Head of caudate nucleus (tissue), 42 donors: ENCODE results near the gene HPCAL4.

Source experiments
- DNase-seq, 42 donors: peaks; one replicate each; pipeline versions ENCODE4 v3.0.0 to v3.0.0-alpha.2; 2020 to 2021; ENCODE audit warnings: mixed read lengths in 7 of 42
- intact Hi-C: fragments of 100-400 bp; cut with DNase I; formaldehyde crosslinking; loops from one replicate; pipeline ENCODE4 v1.15.0; 2022

Gene HPCAL4

DNA sequence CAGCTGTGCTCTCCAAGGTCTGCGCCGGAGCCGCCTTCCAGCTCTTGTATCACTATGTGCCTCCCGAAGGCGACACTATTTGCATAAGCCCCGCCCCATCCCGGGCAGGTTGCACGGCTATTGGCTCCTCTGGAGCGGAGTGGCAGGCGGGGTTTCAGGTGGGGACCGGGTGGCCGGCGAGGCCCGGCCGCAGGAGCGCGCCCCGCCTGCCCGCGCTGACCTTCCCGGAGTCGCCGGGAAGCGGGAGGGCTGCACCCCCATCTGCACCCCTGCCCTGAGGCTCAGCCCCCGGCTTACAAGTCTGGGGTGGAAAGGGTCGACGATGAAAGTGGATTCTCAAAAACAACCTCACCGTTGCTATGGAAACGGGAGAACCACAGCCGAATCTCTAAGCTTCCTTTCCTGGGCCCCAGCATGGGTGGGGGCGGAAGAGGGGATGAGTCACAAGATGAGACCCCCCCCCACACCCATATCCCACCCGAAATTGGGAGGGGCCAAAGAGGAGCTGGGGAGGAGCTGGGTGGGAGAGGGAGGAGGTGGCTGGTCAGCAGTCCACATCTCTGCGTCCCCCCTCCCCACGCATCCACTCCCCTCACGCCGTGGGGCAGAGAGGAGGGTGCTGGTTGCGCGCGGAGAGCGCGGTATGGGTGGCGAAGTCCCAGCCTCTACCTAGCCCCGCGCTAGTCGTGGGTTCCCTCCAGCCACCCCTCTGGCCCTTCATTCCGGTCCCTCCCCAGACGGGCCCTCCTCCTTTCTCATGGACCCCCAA lies at the start of gene HPCAL4:
Gene HPCAL4 (minus strand): TSS at position 51 of the 769 bp plus-strand sequence. CDS start 6,830 bp downstream, outside the sequence.
- DNase-seq = peak; percentile 70 to 97 (median 92)

DNA sequence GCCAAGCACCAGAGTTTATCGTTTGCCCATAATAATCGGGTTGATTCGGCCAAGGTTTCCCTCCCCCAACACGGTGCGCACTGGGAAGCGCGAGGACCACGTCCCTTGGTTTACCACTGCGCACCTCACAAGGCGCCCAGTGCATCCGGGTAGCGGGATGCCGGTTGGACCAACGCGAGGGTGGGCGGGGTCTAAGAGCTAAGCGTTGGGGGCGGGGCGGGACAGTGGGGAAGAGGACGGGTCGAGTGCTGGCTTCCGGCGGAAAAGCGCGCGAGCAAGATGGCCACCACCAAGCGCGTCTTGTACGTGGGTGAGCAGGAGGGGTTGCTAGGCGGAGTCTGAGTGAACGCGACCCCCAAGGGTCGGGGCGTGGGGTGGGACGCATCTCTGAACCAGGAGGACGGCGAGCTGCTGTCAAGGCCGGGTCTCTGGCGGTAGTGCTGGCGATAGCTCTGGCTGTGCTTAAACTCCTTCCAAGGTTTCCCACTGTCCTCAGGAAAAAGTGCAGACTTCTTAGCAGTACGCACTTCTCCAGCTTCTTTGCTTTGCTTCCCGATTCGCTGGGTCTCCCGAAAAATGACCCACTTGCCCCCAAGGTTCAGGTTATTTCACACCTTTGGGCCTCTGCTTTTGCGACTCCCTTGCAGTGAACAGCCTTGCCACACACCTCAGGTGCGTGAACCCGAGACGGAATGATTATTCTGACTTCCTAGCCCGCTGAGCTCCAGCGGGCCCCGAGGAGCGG lies 47.6 kb upstream of the HPCAL4 start, which contains the start of gene PPIE:
Gene PPIE (plus strand): TSS at position 261 of the 745 bp plus-strand sequence. CDS start 19 bp downstream, at position 280.
- peak; percentile 90 to 99 (median 95) for DNase-seq
- intact Hi-C loops = no loop called here

More for the DNA sequence above, at the start of gene HPCAL4:
- intact Hi-C loops = no loop called here

DNA sequence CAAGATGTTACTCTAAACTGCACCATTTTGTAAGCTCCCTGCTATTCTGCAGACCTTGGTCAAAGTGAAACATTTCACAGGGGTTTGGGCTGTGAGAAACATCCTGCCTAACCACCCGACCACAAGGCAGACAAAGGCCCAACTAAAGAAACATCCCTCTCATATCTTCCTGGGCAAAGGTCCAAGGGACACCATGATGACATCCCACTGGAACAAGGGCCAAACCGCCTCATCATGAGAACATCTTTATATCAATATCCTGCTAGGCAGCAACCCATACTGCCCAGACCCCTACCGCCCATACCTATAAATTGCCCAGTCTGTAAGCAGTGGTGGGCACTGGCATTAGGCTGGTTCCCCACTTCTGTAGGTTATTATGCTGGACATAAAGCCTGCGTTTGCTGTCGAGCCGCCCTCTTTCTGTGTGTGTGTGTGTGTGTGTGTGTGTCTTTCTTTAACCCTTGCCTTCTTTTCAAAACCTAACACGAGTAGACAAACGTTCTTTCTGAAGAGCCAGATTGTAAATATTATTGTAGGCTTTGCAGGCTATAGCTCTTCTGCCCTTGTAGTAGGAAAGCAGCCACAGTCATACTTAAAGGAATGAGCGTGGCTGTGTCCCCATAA lies 46.4 kb upstream of the HPCAL4 start:
- intact Hi-C loops = no loop called here
- peak in 1 of 42 donors; percentile 30 for DNase-seq

DNA sequence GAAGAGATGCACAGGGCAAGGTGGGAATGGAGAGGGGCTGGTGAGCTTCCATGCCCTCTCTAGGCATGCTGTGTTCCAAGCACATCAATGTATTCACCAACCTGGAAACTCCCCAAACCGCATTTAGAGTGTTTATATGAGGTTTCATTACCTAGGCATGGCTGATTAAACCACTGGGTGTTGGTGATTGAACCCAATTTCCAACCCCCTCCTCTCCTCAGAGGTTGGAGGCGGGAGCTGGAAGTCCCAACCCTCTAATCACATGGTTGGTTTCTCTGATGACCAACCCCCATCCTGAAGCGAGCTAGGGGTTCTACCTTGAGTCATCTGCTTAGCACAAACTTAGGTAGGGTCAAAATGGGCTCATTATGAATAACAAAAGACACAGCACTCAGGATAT lies 44.5 kb upstream of the HPCAL4 start:
- DNase-seq = peak in 1 of 42 donors; percentile 5
- intact Hi-C loops = no loop called here

DNA sequence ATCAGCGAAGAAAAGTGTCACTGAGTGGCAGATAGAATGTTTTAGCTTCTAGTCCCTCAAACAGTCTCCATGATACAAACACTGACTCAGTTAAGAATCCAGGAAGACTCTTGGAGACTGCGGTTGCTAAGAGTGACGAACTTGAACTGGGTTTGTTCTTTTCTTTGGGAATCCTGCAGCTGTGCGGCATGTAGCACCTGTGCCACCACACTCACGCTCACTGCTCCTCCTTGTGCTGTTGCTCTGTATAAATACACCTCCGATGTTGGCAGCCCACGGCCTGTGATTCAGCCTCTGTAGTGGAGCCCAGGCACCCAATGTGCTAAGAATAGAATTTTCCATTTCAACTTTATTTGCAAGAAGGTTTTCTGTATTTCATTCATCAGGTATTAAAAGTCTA lies 41.9 kb upstream of the HPCAL4 start:
- intact Hi-C loops = no loop called here
- peak; percentile 51 to 96 (median 81) for DNase-seq

DNA sequence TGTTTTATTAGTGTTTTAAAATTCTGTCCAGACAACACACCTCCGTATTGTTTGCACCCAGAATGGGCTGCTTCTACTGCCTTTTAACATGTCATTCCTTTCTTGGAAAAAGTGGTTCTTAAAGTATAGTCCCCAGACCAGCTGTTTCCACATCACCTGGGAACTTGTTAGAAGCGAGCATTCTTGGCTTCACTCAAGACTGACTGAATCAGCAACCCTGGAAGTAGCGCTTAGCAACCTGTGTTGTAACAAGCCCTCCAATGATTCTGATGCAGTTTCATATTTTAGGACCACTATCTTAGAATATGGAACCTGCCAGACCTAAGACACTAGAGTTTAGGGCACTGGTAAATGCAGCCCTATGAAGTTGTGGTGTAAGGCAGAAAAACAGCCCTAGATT lies 41.5 kb upstream of the HPCAL4 start:
- DNase-seq = peak in 2 of 42 donors; percentile 25 to 33
- intact Hi-C loops = no loop called here

DNA sequence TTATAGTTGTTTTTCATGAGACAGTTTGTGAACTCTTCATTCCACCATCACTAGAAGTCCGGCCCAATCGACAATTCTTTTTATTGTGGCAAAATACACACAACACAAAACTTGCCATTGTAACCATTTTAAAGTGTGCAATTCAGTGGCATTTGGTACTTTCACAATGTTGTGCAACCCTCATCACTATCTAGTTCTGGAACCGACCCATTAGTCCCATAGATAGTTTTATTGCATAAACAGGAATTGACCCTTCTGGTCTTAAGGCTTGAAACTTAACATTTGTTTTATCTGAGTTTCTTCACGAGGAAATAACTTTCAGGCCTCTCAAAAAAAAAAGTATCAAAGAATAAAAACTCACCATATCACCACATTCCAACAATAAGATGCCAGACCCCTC lies 38.6 kb upstream of the HPCAL4 start:
- intact Hi-C loops = no loop called here

DNA sequence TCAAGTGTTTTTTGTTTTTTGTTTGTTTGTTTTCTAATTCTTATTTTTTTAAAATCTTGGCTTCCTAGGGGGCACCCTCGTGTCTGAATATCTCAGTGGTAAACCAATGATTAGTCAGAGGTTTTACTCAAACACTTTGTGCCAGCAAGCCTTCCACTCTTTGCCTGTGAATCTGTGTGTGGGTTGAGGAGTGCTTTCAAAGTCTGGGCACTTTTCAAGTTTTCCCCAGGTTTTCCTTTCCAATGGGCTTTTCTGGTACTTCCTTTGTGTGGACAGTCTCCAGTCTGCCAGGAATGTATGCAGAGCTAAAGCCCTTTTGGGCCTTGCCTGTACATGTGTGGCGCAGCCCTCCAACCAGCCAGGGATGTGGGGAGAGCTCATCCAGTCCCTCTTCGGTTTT lies 37.8 kb upstream of the HPCAL4 start:
- intact Hi-C loops = no loop called here
- DNase-seq = peak in 1 of 42 donors; percentile 34

More for the DNA sequence above, 38.6 kb upstream of the HPCAL4 start:
- DNase-seq = peak in 1 of 42 donors; percentile 6

DNA sequence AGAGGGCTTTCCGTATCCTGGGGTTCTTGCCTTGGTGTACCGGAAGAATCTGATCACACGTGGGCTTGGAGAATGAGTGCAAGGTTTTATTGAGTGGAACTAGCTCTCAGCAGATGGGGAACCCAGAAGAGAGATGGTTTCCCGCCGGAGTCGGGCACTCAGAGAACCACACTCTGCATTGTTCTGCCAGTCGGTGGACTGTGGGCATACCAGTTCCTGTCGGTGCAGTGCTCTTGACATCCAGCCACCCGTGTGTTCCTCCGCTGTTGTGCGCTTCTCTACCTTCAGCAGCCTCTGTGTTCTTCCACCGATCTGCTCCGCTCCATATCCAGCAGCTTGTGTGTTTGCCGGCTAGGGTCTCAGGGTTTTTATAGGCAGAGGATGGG lies 36.7 kb upstream of the HPCAL4 start:
- DNase-seq = peak in 1 of 42 donors; percentile 17
- intact Hi-C loops = no loop called here

DNA sequence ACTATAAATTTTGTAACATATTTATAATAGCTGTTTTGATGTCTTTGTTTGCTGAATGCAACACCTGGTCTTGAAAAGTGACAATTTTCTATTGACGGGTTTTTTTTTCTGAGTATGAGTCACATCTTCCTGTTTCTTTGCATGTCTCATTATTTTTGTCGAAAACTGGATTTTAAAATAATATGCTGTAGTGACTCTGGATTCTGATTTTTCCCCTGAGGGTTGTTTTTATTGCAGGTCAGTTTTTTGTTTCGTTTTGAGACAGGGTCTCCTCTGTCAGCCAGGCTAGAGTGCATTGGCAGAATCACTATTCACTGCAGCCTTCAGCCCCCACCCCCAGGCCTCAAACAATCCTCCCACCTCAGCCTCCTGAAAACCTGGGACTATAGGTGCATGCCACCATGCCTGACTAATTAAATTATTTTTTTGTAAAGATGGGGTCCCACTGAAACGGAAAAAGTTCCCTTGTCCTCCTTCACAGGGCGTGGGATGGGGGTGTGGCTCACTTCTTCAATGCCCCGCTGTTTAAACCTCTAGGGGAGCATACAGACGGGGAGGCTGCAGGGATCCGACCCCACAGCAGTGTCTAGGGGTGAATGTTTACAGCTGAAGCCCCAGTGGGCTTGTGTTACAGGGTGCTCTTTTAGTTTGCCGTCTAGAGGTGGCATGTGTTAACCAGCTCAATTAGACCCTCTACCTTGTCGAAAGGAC lies 36.1 kb upstream of the HPCAL4 start:
- intact Hi-C loops = no loop called here
- peak in 1 of 42 donors; percentile 13 for DNase-seq

DNA sequence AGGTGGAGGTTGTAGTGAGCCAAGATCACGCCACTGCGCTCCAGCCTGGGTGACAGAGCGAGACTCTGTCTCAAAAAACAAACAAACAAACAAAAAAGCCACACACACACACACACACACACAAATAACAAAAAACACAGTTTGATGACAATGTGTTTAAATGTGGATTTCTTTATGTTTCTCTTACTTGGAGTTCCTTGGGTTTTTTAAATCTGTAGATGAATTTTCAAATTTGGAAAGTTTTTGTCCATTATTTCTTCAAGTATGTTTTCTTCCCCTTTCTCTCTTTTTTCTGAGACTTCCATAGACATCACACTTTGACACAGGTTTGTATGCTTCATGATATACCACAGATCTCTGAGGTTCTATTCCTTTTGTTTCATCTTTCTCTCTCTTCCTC lies 35.4 kb upstream of the HPCAL4 start:
- intact Hi-C loops = no loop called here
- no peak for DNase-seq

DNA sequence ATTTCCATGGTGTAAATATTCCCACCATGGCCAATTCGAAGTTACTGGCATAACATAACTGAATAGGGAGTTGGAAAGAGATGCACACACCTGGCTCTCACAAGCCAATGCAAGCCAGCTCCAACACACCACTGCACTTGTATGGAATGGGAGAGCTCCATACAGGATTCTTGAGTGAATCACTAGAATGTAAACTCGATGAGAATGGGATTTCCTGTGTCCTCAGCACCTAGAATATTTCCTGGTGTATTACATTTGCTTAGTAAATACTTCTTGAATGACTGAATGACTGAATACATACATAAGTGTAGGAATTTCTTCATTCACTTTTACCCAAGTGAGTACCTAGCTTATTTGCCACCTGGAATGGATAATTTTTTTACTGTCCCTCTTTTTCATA lies 31.3 kb upstream of the HPCAL4 start:
- no peak for DNase-seq
- intact Hi-C loops = no loop called here

DNA sequence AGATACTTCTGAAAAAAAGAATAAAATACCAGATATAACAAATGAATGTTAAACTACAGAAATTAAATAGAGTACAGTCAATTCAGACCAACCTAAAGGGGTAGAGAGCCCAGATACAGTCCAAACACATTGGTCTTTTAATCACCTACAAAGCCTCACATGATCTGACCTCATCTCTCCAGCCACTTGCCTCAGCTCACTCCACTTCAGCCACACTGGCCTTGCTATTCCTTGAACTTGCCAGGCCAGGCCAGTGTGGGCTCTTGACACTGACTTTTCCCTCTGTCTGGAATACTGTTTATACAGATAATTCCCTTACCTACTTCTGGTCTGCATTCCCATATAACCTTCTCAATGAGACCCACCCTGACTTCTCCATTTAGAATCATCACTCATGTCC lies 30.4 kb upstream of the HPCAL4 start:
- intact Hi-C loops = no loop called here
- DNase-seq = no peak

DNA sequence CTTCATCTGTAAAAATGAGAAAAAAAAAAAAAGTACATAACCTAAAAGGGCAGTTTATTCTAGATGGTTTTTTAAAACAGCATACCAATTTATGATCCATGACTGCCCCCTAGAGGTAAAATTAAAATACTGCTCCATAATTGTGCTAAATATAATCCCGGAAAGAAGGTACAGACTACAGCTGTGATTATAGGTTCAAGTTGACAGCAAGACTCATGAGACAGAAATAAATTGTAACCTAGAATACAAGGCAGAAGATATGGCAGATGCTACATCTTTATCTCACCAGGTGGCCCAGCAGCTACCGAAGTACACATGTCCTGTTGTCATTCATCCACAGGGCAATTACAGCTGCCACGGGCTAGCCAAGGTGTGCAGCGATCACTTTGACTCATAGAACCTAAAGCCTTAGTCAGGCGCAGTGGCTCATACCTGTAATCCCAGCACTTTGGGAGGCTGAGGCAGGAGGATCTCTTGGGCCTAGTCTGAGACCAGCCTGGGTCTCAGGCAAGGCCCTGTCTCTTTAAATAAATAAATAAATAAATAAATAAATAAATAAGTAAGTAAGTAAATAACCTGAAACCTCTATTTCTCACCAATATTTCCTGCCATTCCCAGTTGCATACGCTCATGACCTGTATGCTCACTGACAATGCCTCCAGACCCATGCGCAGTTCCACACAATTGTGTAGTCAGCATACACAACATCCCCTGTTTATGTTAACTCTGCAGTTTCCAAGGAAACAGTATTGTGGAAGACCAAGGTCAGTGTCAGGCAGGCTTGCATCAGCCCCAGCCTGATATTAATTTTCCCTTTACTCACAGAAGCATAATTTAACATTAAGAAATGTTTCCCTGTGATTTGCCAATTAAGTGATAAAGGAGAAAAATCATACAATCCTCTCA lies 29.1 kb upstream of the HPCAL4 start:
- intact Hi-C loops = no loop called here
- peak in 1 of 42 donors; percentile 40 for DNase-seq

DNA sequence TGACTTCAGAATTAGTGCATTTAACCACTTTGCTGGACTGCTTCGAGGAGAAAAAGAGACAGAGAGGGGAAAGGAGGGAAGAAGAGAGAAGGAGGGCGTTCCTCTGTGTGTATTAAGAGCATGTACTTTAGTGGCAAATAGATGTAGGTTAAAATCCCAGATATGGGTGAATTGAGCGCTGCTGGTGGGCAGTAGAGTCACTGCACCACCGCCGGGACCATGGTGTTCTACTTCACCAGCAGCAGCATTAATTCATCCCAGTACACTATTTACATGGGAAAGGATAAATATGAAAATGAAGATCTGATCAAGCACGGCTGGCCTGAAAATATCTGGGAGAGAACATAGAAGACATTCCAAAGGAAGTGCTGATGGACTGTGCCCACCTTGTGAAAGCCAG lies 26.6 kb upstream of the HPCAL4 start:
- DNase-seq = peak in 1 of 42 donors; percentile 8

DNA sequence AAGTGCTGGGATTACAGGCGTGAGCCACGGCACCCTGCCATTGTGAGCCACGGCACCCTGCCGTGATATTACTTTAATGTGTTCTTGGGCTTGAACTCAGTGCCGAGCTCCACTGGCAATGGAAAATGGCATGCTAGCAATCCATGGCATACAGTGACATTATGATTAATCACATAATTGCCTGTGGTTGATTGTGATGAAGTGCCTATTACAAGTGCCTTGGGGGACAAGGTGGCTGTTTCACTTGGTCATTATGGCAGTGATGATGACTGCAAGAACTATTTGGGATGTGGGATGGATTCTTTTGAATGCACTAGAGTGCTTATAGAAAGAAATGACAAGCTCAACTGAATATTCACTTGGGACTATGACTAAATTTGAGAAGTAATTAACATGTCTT lies 22.3 kb upstream of the HPCAL4 start:
- intact Hi-C loops = no loop called here
- peak in 1 of 42 donors; percentile 21 for DNase-seq

More for the DNA sequence above, 26.6 kb upstream of the HPCAL4 start:
- intact Hi-C loops = no loop called here

DNA sequence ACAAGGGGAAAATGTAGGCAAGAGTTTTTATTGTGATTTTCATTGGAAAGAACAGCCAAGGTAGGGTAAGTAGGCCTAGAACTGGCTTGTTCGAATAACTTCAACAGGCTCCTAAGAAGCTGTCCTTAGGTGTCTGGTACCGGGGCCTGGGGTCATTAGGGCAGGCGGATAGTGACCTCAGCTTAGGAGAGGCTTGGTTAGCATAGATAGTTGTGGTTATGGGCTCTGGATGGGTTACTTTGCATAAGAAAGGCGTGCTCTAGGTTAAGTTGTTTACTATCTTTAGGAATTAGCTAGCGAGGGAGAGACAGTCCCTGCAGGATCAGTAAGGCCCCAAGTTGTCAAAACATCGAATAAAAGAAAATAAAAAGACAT lies 20.7 kb upstream of the HPCAL4 start:
- intact Hi-C loops = no loop called here
- peak in 1 of 42 donors; percentile 20 for DNase-seq
